Measurements from ENCODE around the gene FBXL17.

GRCh38 chr5:108143581-108143980, 238.3 kb downstream of the FBXL17 start:
- TF ChIP-seq CTCF (IDR thresholded peaks at IDR 0.05; ENCODE audit: low read depth, low read length) (no peak), EZH2phosphoT487 (IDR thresholded peaks at IDR 0.05; ENCODE audit: low read depth) (no peak)

All from OCI-LY3 (cell line).